WERI-Rb-1 (cell line): ENCODE measurements around the gene PLK2.

ENCODE experiments used
- DNase-seq: peaks from one replicate; pipeline ENCODE4 v3.0.0-alpha.2; 2020
- H3K27ac ChIP-seq: fragments of 250-450 bp; sonication (Bioruptor Pico); 2 replicates; pipeline ENCODE4 v1.5.1; 2020; ENCODE audit warnings: mild to moderate bottlenecking, moderate library complexity
- H3K27me3 ChIP-seq: fragments of 250-450 bp; sonication (Bioruptor Pico); 2 replicates; pipeline ENCODE4 v1.5.1; 2021; ENCODE audit warnings: mild to moderate bottlenecking, low read depth, moderate library complexity; ENCODE audit not compliant: insufficient read depth, severe bottlenecking
- H3K36me3 ChIP-seq: fragments of 250-450 bp; sonication (Bioruptor Pico); 2 replicates; pipeline ENCODE4 v1.5.1; 2020; ENCODE audit warnings: mild to moderate bottlenecking, moderate library complexity
- H3K4me3 ChIP-seq: 2 replicates; pipeline ENCODE4 v1.5.1; 2011; ENCODE audit warnings: low read depth, mild to moderate bottlenecking, control low read depth, low read length
- H3K9me3 ChIP-seq: fragments of 250-450 bp; sonication (Bioruptor Pico); 2 replicates; pipeline ENCODE4 v1.5.1; 2021; ENCODE audit warnings: mild to moderate bottlenecking, moderate library complexity; ENCODE audit not compliant: severe bottlenecking
- CTCF ChIP-seq: IDR thresholded peaks from 2 replicates; pipeline ENCODE4 v1.5.1; 2011; ENCODE audit warnings: low read depth, mild to moderate bottlenecking, control low read depth, inconsistent platforms, low read length

The PLK2 gene

GRCh38 chr5:58497921-58498320 is 38.0 kb upstream of the PLK2 start:
- no peak for DNase-seq
- Histone ChIP-seq H3K9me3 (no peaks in the 10 kb centered on the region), H3K36me3 (no peaks in the 10 kb centered on the region), H3K27me3 (no peaks in the 10 kb centered on the region), H3K4me3 (no peak overlapping the region), H3K27ac (no peak overlapping the region)
- no peak for TF ChIP-seq CTCF

GRCh38 chr5:58497386-58497785 is 37.5 kb upstream of the PLK2 start:
- H3K27ac ChIP-seq: no peak overlapping the region
- no peaks in the 10 kb centered on the region for H3K27me3 ChIP-seq
- no peaks in the 10 kb centered on the region for H3K36me3 ChIP-seq
- TF ChIP-seq CTCF: no peak
- no peaks in the 10 kb centered on the region for H3K9me3 ChIP-seq
- no peak for DNase-seq
- no peak overlapping the region for H3K4me3 ChIP-seq

- Histone ChIP-seq H3K27me3 (no peaks in the 10 kb centered on the region), H3K4me3 (no peak overlapping the region), H3K27ac (no peak overlapping the region), H3K9me3 (no peaks in the 10 kb centered on the region), H3K36me3 (no peaks in the 10 kb centered on the region)
- DNase-seq: no peak
- peak; percentile 45; the same call in 1 of the 2 replicates for TF ChIP-seq CTCF
Measured at GRCh38 chr5:58496488-58496887, 36.6 kb upstream of the PLK2 start.

- Histone ChIP-seq H3K27me3 (no peaks in the 10 kb centered on the region), H3K4me3 (no peak overlapping the region), H3K36me3 (no peaks in the 10 kb centered on the region), H3K27ac (no peak overlapping the region), H3K9me3 (no peaks in the 10 kb centered on the region)
- no peak for DNase-seq
- no peak for TF ChIP-seq CTCF
Measured at GRCh38 chr5:58493141-58493540, 33.3 kb upstream of the PLK2 start.

GRCh38 chr5:58491216-58491892 is 31.5 kb upstream of the PLK2 start, which contains the start of gene GAPT:
Gene GAPT, plus strand, starts transcription at chr5:58491435. Its CDS starts 3,102 bp downstream, at chr5:58494537.
- no peak for TF ChIP-seq CTCF
- Histone ChIP-seq H3K27ac (no peak within 1 kb of the TSS), H3K27me3 (no peaks in the 10 kb centered on the region), H3K9me3 (no peaks in the 10 kb centered on the region), H3K36me3 (no peaks in the 10 kb centered on the region), H3K4me3 (no peak within 1 kb of the TSS)
- DNase-seq: no peak
